Gastroesophageal sphincter (tissue), 3 donors: Measurements from ENCODE around the gene KDM4E.

Experiments used
- CTCF ChIP-seq, 4 experiments: fragments of 200-600 bp in 2 of 4; fragments of 450-650 bp in 2 of 4; sonication (generic) in 1 of 4; IDR thresholded peaks; one replicate each; pipeline ENCODE4 v1.5.1; 2017 to 2019; ENCODE audit warnings: antibody characterized with exemption in 4 of 4, mild to moderate bottlenecking in 2 of 4, moderate library complexity in 2 of 4
- EP300 ChIP-seq: sonication (generic); formaldehyde crosslinking; IDR thresholded peaks from one replicate; pipeline ENCODE4 v1.6.1; 2017; ENCODE audit warnings: antibody characterized with exemption, mild to moderate bottlenecking
- POLR2A ChIP-seq, 2 donors: fragments of 450-650 bp; IDR thresholded peaks; one replicate each; pipeline ENCODE4 v1.6.1; 2017; ENCODE audit warnings: antibody characterized with exemption in 2 of 2, mild to moderate bottlenecking in 2 of 2, moderate library complexity in 1 of 2
- POLR2AphosphoS5 ChIP-seq: sonication (generic); formaldehyde crosslinking; IDR thresholded peaks from one replicate; pipeline ENCODE4 v1.6.1; 2017; ENCODE audit warnings: antibody characterized with exemption

- no peak for TF ChIP-seq CTCF (IDR thresholded peaks at IDR 0.05)
- no peak for TF ChIP-seq POLR2AphosphoS5
- no peak for TF ChIP-seq POLR2A (IDR thresholded peaks at IDR 0.05)
- TF ChIP-seq EP300, result no peak
Measured at GRCh38 chr11:95070471-95070870, 45.4 kb downstream of the KDM4E start.
